K562 (cell line): ENCODE data around the gene CELSR2.

Experiments used
- ELF4 ChIP-seq: fragments of 450-650 bp; formaldehyde crosslinking; IDR thresholded peaks from 2 replicates; pipeline ENCODE4 v1.4.0; 2022; ENCODE audit warnings: missing genetic modification characterization
- ESRRA ChIP-seq: fragments of 450-650 bp; IDR thresholded peaks from 2 replicates; pipeline ENCODE4 v1.6.1; 2014; ENCODE audit warnings: low read depth, mild to moderate bottlenecking, moderate library complexity, borderline replicate concordance
- HDAC6 ChIP-seq: IDR thresholded peaks from 2 replicates; pipeline ENCODE4 v1.6.1; 2012; ENCODE audit warnings: low read depth, mild to moderate bottlenecking, control low read depth, inconsistent platforms, low read length, moderate library complexity
- JUND ChIP-seq, 2 experiments: IDR thresholded peaks; 2 replicates in 1 of 2; 3 replicates in 1 of 2; pipeline ENCODE4 v1.6.1; 2011; ENCODE audit warnings: borderline replicate concordance in 2 of 2, low read depth in 2 of 2, low read length in 2 of 2, improper control_type of control experiment in 1 of 2, missing biosample characterization in 1 of 2, missing genetic modification characterization in 1 of 2, missing genetic modification reagents in 1 of 2
- MEF2A ChIP-seq: IDR thresholded peaks from 2 replicates; pipeline ENCODE4 v1.6.1; 2011; ENCODE audit warnings: low read depth, mild to moderate bottlenecking, low read length, moderate library complexity; ENCODE audit not compliant: control insufficient read depth
- POLR2AphosphoS5 ChIP-seq: IDR thresholded peaks from 2 replicates; pipeline ENCODE4 v1.6.1; 2011; ENCODE audit warnings: mild to moderate bottlenecking, low read depth, low read length, moderate library complexity; ENCODE audit not compliant: control insufficient read depth, insufficient read depth
- PPARD ChIP-seq: fragments of 250-450 bp; sonication (Bioruptor Pico); IDR thresholded peaks from 2 replicates; pipeline ENCODE4 v1.8.0; 2022; ENCODE audit warnings: inconsistent platforms, mild to moderate bottlenecking, moderate library complexity
- REST ChIP-seq, 2 experiments: fragments of 450-650 bp; formaldehyde crosslinking in 1 of 2; IDR thresholded peaks; 2 replicates each; pipeline versions ENCODE4 v1.4.0 to v1.6.1; 2014 to 2020; ENCODE audit warnings: mild to moderate bottlenecking in 2 of 2, borderline replicate concordance in 1 of 2, low read depth in 1 of 2
- RNF2 ChIP-seq: sonication (generic); IDR thresholded peaks from 2 replicates; pipeline ENCODE4 v1.6.1; 2016
- ZBTB34 ChIP-seq: fragments of 250-450 bp; sonication (Bioruptor Pico); IDR thresholded peaks from 2 replicates; pipeline ENCODE4 v1.8.0; 2021; ENCODE audit warnings: mild to moderate bottlenecking, moderate library complexity
- ZNF212 ChIP-seq: fragments of 450-650 bp; formaldehyde crosslinking; IDR thresholded peaks from 2 replicates; pipeline ENCODE4 v1.4.0; 2020; ENCODE audit warnings: mild to moderate bottlenecking
- ZNF384 ChIP-seq: IDR thresholded peaks from 2 replicates; pipeline ENCODE4 v1.6.1; 2012; ENCODE audit warnings: low read depth, low read length, improper control_type of control experiment

- no peak for TF ChIP-seq ELF4 (CRISPR knock-in tag)
- no peak for TF ChIP-seq ZNF384
- no peak for TF ChIP-seq MEF2A
- TF ChIP-seq ZBTB34 (CRISPR knock-in tag) = no peak
- TF ChIP-seq REST (IDR thresholded peaks at IDR 0.05; ENCODE audit: borderline replicate concordance) = no peak
- TF ChIP-seq REST (CRISPR knock-in tag; IDR thresholded peaks at IDR 0.05; ENCODE audit: low read depth) = no peak
- no peak for TF ChIP-seq JUND (IDR thresholded peaks at IDR 0.05; ENCODE audit: borderline replicate concordance, low read depth, low read length)
- TF ChIP-seq JUND (tag; IDR thresholded peaks at IDR 0.05; ENCODE audit: borderline replicate concordance, low read depth, low read length) = no peak
- TF ChIP-seq HDAC6 = no peak
- no peak for TF ChIP-seq ESRRA
- TF ChIP-seq PPARD (CRISPR knock-in tag) = no peak
- TF ChIP-seq ZNF212 (CRISPR knock-in tag) = no peak
- TF ChIP-seq POLR2AphosphoS5 = no peak
- TF ChIP-seq RNF2 = no peak
These were observed 919 bp upstream of the CELSR2 start for GRCh38 chr1:109248444-109248796.
